ENCODE measurements around the gene MBD2.
"Not testable (repeated sequence)": the region's sequence is repeated elsewhere in the genome, so short reads cannot be mapped to it uniquely, and the experiment has no call there.

MBD2 gene

GRCh38 chr18:54233747-54234146, 9.3 kb upstream of the MBD2 start:
- no peak for DNase-seq

- no peak for DNase-seq
Observed at GRCh38 chr18:54233228-54233625, 8.8 kb upstream of the MBD2 start.

GRCh38 chr18:54232485-54233227, 8.2 kb upstream of the MBD2 start:
- DNase-seq, result no peak

- DNase-seq, result no peak
Observed at GRCh38 chr18:54229421-54230059, 5.1 kb upstream of the MBD2 start.

- DNase-seq, result no peak
Observed at GRCh38 chr18:54228364-54228763, 3.9 kb upstream of the MBD2 start.

- peak; percentile 46 for DNase-seq
Observed at GRCh38 chr18:54223568-54224241, 764 bp downstream of the MBD2 start.

- DNase-seq, result peak; percentile 31
Observed at GRCh38 chr18:54222922-54223567, 1.4 kb downstream of the MBD2 start.

- DNase-seq, result no peak
Observed at GRCh38 chr18:54220406-54220805, 4.1 kb downstream of the MBD2 start.

GRCh38 chr18:54218803-54219202, 5.7 kb downstream of the MBD2 start:
- not testable (repeated sequence) for DNase-seq

GRCh38 chr18:54218299-54218698, 6.2 kb downstream of the MBD2 start:
- no peak for DNase-seq

GRCh38 chr18:54217624-54218023, 6.8 kb downstream of the MBD2 start:
- DNase-seq, result no peak

- no peak for DNase-seq
Observed at GRCh38 chr18:54215069-54215468, 9.4 kb downstream of the MBD2 start.

- DNase-seq, result no peak
Observed at GRCh38 chr18:54210463-54210862, 14.0 kb downstream of the MBD2 start.

- DNase-seq, result no peak
Observed at GRCh38 chr18:54209471-54210180, 14.8 kb downstream of the MBD2 start.

GRCh38 chr18:54206447-54206846, 18.0 kb downstream of the MBD2 start:
- no peak for DNase-seq

- no peak for DNase-seq
Observed at GRCh38 chr18:54205959-54206358, 18.5 kb downstream of the MBD2 start.

- not testable (repeated sequence) for DNase-seq
Observed at GRCh38 chr18:54205448-54205847, 19.0 kb downstream of the MBD2 start.

GRCh38 chr18:54204883-54205282, 19.6 kb downstream of the MBD2 start:
- no peak for DNase-seq

GRCh38 chr18:54203914-54204313, 20.6 kb downstream of the MBD2 start:
- DNase-seq, result no peak

GRCh38 chr18:54202851-54203250, 21.6 kb downstream of the MBD2 start:
- DNase-seq, result no peak

- DNase-seq, result no peak
Observed at GRCh38 chr18:54197747-54198411, 26.6 kb downstream of the MBD2 start.

GRCh38 chr18:54193786-54194185, 30.7 kb downstream of the MBD2 start:
- DNase-seq, result no peak

Measured in activated T-cell treated with anti-CD3 and anti-CD28 coated beads, Interleukin-2, amount 50 U/mL, for 1 hour (primary cell).